ENCODE results near the gene NOSIP.

The NOSIP gene

DNA sequence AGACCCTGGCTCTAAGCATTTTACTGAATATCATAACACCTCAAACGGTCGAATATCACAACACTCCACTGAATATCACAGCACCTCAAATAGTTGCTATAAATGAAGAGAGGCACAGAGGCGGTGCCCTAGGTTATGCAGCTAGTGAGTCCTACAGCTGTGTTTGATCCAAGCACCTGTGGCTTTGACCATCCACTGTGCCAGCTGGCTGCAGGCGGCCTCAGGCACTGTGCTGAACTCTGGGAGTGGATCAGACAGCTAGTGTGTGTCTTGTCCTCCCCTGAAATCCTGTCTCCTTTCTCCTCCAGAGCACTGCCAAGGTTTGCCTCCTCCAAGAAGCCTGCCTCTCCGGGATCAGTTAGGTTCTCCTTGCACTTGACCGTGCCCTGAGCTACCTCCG, 7.3 kb downstream of the NOSIP start:
- DNase-seq (ENCODE audit: low read depth) = no peak

DNA sequence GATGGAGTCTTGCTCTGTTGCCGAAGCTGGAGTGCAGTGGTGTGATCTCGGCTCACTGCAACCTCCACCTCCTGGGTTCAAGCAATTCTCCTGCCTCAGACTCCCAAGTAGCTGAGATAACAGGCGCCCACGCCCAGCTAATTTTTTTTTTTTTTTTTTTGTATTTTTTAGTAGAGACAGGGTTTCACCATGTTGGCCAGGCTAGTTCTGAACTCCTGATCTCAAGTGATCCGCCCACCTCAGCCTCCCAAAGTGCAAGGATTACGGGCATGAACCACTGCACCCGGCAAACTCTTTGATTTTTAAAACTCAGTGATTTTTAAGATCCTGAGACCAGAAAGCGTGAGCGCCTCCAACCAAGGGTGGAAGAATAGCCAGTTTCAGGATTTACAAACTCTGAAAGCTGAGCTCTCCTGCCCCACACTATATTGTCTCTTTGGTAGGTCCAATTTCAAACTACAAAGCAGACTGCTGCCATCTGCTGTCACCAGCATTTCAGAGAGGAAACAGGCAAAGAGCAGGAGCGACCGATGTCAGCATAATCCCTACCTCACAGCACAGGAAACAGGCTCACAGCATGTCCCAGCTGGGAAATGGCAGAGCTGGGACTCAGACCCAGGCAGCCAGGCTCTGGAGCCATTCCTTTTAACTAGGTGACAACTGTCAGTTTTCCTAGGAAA, 9.2 kb downstream of the NOSIP start:
- no peak for DNase-seq (ENCODE audit: low read depth)

DNA sequence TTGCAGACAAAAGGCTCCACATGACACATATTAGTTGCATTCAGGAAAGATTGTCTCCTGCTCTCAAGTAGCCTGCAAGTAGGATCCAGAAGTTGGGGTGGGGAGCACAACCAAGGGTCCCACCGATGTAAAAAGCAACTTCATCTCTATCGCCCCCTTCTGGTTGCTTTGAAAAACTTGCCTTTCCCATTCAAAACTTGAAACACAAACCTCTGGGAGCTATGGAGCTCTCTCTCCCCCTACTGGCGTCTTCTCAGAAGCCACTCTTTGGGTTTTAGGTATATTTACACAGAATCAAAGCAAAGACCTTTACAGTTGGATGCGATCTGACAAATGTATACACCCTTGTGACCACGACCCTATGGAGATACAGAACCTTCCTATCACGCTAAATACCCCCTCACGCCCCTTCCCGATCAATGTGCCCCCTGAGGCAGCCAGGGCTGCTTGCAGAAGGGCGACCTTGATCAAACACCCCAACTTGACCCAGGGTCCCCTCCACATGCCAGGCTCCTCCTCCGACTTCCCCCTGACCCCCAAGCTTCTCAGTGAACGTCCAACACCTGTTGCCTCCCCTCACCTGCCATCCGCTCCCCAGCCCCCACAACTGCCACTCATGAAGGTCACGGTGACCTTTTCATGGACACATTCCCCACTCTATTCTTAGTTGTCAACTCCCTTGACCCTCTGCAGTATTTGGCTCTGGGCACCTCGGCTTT, 10.1 kb downstream of the NOSIP start:
- DNase-seq (ENCODE audit: low read depth) = no peak

- no peak for DNase-seq (ENCODE audit: low read depth)
Measured at GRCh38 chr19:49567861-49568441, 12.4 kb downstream of the NOSIP start.

GRCh38 chr19:49566302-49566701, 14.1 kb downstream of the NOSIP start:
- DNase-seq (ENCODE audit: low read depth) = no peak

DNA sequence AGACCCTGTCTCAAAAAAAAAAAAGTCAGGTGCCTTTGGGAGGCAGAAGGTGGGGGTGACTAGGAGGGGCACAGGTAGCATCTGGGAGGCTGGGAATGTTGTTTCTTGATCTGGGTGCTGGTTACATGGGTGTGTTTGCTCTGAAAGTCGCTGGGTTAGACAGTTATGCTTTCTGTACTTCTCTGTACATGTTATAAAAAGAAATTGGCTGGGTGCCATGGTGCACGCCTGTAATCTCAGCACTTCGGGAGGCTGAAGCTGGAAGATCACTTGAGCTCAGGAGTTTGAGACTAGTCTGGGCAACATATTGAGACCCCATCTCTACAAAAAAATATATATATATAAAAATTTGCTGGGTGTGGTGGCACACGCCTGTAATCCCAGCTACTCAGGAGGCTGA, 15.1 kb downstream of the NOSIP start:
- no peak for DNase-seq (ENCODE audit: low read depth)

DNA sequence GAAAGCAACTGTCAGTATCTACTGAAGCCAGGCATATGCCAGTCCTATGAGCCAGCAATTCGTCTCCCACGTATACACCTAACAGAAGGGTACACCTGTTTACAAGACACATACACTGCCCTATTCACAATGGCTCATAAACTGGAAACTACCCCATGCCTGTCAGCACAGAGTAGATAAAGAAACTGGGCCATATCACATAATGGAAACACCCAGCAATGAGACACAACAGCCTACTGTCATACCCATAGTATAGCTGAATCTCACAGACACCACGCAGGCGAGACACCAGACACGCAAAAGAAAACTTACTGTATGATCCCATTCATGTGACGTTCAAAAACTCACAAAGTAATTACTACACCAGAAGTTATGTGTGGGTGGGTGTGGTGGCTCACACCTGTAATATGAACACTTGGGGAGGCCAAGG, 15.7 kb downstream of the NOSIP start:
- DNase-seq (ENCODE audit: low read depth) = no peak

GRCh38 chr19:49560358-49560900, 19.9 kb downstream of the NOSIP start:
- DNase-seq (ENCODE audit: low read depth) = no peak

GRCh38 chr19:49559928-49560327, 20.4 kb downstream of the NOSIP start:
- DNase-seq (ENCODE audit: low read depth) = no peak

- DNase-seq (ENCODE audit: low read depth) = no peak
Measured at GRCh38 chr19:49559443-49559842, 20.9 kb downstream of the NOSIP start.

- DNase-seq (ENCODE audit: low read depth) = no peak
Measured at GRCh38 chr19:49558591-49558990, 21.8 kb downstream of the NOSIP start.

GRCh38 chr19:49557641-49558325, 22.6 kb downstream of the NOSIP start:
- DNase-seq (ENCODE audit: low read depth) = no peak

DNA sequence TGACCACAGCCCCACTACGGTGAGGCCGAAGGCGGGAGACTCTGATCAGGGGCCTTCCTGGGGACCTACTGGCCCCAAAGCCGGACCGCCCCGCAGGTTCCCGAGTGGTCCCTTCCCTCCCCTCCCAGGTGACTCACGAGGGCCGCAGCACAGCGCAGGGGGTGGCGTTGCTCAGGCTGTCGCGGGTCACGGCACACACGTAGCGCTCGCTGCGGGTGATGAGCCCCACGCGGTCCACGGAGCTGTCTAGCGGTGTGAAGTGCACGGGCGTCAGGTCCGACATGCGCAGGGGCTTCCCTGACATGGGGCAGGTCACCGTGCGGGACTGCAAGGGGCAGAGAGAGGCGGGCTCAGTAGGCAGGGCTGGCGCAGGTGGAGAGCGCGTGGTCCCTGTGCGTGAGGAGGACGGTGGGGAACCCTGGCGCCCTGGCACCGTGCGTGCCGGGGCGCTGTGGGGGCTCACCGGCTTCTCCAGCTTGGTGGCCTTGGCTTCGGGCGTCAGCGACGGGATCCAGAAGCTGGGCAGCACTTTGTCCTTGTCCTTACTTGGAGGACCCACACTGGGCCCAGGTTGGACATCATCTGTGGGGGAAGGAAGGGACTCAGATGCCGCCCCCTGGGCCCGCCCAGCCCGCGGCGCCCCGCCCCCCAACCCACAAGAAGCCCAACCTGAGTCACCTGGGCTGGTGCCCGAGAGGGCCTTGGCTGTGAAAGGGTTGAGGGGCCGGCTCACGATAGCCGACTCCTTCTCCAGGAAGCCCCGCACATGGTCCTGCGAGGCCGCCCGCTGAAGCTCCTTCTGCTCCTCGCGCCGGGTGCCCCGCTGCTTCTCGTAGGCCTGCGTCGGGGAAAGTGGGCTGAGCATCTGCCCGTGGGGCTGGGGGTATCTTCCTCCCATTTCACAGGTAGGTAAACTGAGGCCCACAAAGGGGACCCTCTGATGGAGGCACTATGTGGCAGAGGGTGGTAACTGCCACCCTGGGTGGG, 23.7 kb downstream of the NOSIP start:
- DNase-seq (ENCODE audit: low read depth) = no peak

DNA sequence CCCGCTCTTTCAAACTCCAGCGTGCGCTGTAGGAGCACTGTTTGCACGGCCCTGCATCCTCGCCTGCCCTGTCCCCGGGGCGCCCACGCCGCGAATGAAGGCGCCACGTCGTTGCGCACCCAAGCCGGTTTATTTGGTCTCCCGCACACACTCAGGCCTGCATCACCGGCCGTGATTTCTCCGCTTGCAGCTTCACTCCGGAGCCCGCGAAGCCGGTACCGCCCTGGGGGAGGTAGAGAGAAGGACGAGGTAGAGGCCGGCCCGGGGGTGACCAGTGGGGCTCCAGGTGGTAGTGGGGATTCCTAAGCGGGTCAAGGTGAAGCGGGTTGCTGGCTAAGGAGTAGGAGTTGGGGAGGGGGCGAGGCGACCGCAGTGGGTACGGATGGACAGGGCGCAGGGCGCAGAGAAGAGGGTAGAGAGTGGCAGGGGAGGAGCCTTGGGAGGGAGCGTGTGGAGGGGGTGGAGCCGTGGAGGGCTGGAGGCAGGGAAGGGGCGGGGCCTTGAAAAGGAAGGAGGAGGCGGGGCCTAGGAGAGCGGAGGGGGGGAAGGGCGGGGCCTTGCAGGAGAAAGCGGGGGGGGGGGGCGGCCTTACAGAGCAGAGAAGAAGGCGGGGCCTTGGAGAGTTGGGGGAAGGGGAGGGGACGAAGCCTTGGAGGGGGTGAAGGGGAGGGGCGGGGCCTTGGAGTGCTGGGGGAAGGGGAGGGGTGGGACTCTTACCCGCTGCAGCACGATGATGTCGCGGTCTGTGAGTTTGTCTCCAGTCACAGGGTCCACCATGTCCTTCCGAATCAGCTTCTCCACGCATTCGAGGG, 24.6 kb downstream of the NOSIP start:
- peak; percentile 61 for DNase-seq (ENCODE audit: low read depth)

- DNase-seq (ENCODE audit: low read depth) = no peak
Measured at GRCh38 chr19:49554701-49555181, 25.6 kb downstream of the NOSIP start.

DNA sequence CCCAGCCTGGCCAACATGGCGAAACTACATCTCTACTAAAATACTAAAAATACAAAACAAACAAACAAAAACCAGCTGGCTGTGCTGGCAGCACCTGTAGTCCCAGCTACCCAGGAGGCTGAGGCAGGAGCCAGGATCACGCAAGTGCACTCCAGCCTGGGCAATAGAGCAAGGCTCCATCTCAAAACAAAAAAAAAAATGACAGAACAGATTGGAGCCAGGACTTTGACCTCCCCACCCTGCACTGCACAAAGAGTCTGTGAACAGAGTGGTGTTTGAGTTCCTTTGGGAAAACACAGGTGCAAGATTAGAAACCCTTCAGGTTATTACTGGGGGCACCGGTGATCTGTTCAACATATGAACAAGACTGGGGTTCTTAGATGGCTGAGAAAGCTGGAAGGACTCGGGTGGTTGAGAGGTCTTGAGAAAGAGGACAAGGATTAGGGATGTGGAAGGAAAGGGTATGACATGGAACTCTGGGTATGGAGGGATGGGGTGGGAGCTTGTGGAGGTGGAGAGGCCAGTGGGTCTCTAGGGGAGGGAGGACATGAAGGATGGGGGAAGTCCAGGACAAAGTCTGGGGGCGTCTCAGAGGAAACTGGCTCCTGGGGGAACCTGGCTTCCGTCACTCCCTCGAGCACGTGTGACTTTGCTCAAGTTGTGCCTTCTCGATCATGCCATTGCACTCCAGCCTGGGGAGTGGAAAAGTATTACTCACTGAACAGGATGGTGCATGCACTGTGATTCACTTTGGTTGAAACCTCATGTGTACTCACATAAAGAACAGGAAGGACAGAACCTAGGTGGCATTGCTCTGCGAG, 26.7 kb downstream of the NOSIP start:
- no peak for DNase-seq (ENCODE audit: low read depth)

DNA sequence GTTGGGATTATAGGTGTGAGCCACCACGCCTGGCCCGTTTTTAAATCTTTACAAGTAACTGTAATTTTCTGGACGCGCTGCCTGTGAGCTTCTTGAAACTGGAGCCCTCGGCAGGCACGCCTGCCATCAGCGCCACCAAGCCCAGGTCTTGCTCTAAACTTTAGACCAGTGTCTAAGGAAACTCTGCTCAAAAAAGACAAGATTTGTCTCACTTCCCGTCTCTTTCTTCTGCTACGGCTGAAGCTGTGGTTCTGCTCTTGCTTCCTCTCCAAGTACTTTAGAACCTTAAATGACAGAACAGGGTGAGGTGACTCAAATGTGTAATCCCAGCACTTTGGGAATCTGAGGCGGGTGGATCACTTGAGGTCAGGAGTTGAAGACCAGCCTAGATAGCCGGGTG, 27.6 kb downstream of the NOSIP start:
- no peak for DNase-seq (ENCODE audit: low read depth)

- no peak for DNase-seq (ENCODE audit: low read depth)
Measured at GRCh38 chr19:49551531-49551930, 28.8 kb downstream of the NOSIP start.

DNA sequence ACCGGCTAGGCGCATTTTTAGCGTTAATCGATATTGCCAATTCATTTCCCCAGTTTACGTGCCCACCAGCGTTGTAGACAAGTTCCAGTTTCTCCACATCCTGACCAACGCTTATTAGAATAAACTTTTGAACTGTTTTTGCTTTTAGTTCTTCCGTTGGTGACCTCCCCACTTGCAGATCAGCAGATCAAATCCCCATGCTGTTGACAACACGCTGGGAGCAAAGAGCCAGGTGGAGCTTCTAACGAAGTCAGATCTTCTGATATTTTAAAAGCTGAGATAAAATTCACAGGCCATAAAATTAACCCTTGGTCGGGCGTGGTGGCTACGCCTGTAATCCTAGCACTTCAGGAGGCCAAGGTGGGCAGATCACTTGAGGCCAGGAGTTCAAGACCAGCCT, 31.3 kb downstream of the NOSIP start:
- no peak for DNase-seq (ENCODE audit: low read depth)

Measured in stimulated activated CD8-positive, alpha-beta memory T cell treated with anti-CD3 and anti-CD28 coated beads, Interleukin-7, amount 100 ng/mL, for 24 hours (primary cell).